ENCODE results near the gene BTBD1. TPM values are rescaled to one million over a fixed set of nuclear protein-coding genes. Genes with fewer than 3 reads are reported as not detected.

The BTBD1 gene
- total RNA-seq, 1 experiment from 2014 or later: 80.0 TPM

DNA sequence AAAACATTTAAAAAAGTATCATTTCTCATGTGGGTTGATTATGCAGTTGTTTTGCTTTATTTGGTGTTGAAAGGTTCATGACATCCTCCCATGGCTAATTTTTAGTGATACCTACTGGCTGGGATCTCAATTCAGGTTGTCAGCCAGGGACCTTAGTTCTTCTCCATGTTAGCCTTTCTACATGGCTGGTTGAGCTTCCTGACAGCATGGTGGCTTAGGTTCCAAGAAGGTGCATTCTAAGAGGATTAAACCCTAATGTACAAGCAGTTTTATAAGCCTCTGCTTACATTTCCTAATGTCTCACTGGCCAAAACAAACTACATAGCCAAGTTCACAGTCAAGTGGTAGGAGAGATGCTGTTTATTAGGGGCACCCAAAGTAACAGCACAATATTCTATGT, 31.0 kb upstream of the BTBD1 start:
- Histone ChIP-seq H3K4me3 (replicated peaks in 1 of 2; ENCODE audit: low read depth in 1 of 2, low read length in 2 of 2) (no peak overlapping the region), H3K79me2 (ENCODE audit: insufficient read depth, low read length) (no peaks in the 10 kb centered on the region), H3K27me3 (ENCODE audit: insufficient read depth, low read length) (no peaks in the 10 kb centered on the region; the same call in 1 of the 2 replicates), H3K4me1 (ENCODE audit: control insufficient read depth in 1 of 2, insufficient read depth in 2 of 2, low read length in 2 of 2) (no peaks in the 10 kb centered on the region), H3K27ac (ENCODE audit: low read depth, low read length) (no peak overlapping the region), H4K20me1 (ENCODE audit: insufficient read depth) (no peaks in the 10 kb centered on the region), H3K4me2 (ENCODE audit: low read length) (no peak overlapping the region), H3K9me2 (ENCODE audit: insufficient read depth) (no peaks in the 10 kb centered on the region), H3K9ac (ENCODE audit: low read length) (no peak overlapping the region), H2AFZ (ENCODE audit: low read depth, low read length, poor library complexity, severe bottlenecking) (no peak overlapping the region), H3K36me3 (ENCODE audit: control insufficient read depth in 1 of 2, insufficient read depth in 2 of 2, low read length in 2 of 2) (no peaks in the 10 kb centered on the region), H3K9me3 (ENCODE audit: control insufficient read depth in 1 of 2, insufficient read depth in 1 of 2, low read depth in 1 of 2, low read length in 2 of 2) (no peaks in the 10 kb centered on the region)
- TF ChIP-seq, protein P1, sequence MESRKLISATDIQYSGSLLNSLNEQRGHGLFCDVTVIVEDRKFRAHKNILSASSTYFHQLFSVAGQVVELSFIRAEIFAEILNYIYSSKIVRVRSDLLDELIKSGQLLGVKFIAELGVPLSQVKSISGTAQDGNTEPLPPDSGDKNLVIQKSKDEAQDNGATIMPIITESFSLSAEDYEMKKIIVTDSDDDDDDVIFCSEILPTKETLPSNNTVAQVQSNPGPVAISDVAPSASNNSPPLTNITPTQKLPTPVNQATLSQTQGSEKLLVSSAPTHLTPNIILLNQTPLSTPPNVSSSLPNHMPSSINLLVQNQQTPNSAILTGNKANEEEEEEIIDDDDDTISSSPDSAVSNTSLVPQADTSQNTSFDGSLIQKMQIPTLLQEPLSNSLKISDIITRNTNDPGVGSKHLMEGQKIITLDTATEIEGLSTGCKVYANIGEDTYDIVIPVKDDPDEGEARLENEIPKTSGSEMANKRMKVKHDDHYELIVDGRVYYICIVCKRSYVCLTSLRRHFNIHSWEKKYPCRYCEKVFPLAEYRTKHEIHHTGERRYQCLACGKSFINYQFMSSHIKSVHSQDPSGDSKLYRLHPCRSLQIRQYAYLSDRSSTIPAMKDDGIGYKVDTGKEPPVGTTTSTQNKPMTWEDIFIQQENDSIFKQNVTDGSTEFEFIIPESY (IDR thresholded peaks at IDR 0.05; ENCODE audit: extremely low read depth, insufficient replicate concordance, low read length): no peak
- TF ChIP-seq POLR2A (IDR thresholded peaks at IDR 0.05; ENCODE audit: borderline replicate concordance, extremely low read depth, insufficient read depth, insufficient read length) (no peak), FOSL1 (IDR thresholded peaks at IDR 0.05; ENCODE audit: low read depth) (no peak), JUND (IDR thresholded peaks at IDR 0.05) (no peak), EGR1 (IDR thresholded peaks at IDR 0.05; ENCODE audit: low read depth) (no peak), RAD21 (IDR thresholded peaks at IDR 0.05; ENCODE audit: low read depth) (no peak), ZFX (IDR thresholded peaks at IDR 0.05) (no peak), TCF7L2 (IDR thresholded peaks at IDR 0.05; ENCODE audit: borderline replicate concordance, extremely low read depth, insufficient read depth, insufficient read length) (no peak), ELF1 (IDR thresholded peaks at IDR 0.05; ENCODE audit: borderline replicate concordance, low read depth) (no peak), YY1 (IDR thresholded peaks at IDR 0.05; ENCODE audit: extremely low read depth, insufficient replicate concordance, low read depth, low read length) (no peak), SIN3A (IDR thresholded peaks at IDR 0.05; ENCODE audit: low read depth) (no peak)
- TF ChIP-seq, protein P2, sequence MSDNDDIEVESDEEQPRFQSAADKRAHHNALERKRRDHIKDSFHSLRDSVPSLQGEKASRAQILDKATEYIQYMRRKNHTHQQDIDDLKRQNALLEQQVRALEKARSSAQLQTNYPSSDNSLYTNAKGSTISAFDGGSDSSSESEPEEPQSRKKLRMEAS (IDR thresholded peaks at IDR 0.05): no peak
- TF ChIP-seq, protein P3, sequence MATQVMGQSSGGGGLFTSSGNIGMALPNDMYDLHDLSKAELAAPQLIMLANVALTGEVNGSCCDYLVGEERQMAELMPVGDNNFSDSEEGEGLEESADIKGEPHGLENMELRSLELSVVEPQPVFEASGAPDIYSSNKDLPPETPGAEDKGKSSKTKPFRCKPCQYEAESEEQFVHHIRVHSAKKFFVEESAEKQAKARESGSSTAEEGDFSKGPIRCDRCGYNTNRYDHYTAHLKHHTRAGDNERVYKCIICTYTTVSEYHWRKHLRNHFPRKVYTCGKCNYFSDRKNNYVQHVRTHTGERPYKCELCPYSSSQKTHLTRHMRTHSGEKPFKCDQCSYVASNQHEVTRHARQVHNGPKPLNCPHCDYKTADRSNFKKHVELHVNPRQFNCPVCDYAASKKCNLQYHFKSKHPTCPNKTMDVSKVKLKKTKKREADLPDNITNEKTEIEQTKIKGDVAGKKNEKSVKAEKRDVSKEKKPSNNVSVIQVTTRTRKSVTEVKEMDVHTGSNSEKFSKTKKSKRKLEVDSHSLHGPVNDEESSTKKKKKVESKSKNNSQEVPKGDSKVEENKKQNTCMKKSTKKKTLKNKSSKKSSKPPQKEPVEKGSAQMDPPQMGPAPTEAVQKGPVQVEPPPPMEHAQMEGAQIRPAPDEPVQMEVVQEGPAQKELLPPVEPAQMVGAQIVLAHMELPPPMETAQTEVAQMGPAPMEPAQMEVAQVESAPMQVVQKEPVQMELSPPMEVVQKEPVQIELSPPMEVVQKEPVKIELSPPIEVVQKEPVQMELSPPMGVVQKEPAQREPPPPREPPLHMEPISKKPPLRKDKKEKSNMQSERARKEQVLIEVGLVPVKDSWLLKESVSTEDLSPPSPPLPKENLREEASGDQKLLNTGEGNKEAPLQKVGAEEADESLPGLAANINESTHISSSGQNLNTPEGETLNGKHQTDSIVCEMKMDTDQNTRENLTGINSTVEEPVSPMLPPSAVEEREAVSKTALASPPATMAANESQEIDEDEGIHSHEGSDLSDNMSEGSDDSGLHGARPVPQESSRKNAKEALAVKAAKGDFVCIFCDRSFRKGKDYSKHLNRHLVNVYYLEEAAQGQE (IDR thresholded peaks at IDR 0.05; ENCODE audit: low read depth): no peak
- TF ChIP-seq, protein P4, sequence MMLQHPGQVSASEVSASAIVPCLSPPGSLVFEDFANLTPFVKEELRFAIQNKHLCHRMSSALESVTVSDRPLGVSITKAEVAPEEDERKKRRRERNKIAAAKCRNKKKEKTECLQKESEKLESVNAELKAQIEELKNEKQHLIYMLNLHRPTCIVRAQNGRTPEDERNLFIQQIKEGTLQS (IDR thresholded peaks at IDR 0.05): no peak
- CTCF ChIA-PET: no interaction called here
- RAD21 ChIA-PET (ENCODE audit: low non-redundant PET in 1 of 2, low total read pairs in 2 of 2, uncharacterized antibody in 2 of 2, unreplicated experiment in 2 of 2): no interaction called here
- BruUV-seq (replicated peaks): no TSS peak
- POLR2A ChIA-PET: no interaction called here
- intact Hi-C loops (cut with micrococcal nuclease): no loop called here
- no peak for ATAC-seq
- no peak for DNase-seq (ENCODE audit: low read depth, low spot score)

Measured in HCT116 (cell line).